ENCODE measurements around the gene EP300.

DNA sequence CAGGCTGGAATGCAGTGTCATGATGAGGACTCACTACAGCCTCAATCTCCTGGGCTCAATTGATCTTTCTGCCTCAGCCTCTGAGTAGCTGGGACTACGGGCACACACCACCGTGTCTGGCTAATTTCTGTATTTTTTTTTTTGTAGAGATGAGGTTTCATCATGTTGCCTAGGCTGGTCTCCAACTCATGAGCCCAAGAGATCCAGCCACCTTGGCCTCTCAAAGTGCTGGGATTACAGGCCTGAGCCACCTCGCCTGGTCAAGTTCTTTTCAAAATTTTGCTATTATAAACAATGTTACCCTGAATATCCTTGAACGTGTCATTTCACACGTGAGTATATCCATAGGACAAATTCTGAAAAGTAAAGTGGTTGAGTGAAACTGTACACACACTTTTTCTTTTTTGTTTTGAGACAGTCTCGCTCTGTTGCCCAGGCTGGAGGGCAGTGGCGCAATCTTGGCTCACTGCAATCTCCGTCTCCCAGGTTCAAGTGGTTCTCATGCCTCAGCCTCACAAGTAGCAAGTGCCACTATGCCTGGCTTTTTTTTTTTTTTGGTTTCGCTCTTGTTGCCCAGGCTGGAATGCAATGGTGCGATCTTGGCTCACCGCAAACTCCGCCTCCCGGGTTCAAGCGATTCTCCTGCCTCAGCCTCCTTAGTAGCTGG is 21.6 kb upstream of the EP300 start:
- TF ChIP-seq, protein P1, sequence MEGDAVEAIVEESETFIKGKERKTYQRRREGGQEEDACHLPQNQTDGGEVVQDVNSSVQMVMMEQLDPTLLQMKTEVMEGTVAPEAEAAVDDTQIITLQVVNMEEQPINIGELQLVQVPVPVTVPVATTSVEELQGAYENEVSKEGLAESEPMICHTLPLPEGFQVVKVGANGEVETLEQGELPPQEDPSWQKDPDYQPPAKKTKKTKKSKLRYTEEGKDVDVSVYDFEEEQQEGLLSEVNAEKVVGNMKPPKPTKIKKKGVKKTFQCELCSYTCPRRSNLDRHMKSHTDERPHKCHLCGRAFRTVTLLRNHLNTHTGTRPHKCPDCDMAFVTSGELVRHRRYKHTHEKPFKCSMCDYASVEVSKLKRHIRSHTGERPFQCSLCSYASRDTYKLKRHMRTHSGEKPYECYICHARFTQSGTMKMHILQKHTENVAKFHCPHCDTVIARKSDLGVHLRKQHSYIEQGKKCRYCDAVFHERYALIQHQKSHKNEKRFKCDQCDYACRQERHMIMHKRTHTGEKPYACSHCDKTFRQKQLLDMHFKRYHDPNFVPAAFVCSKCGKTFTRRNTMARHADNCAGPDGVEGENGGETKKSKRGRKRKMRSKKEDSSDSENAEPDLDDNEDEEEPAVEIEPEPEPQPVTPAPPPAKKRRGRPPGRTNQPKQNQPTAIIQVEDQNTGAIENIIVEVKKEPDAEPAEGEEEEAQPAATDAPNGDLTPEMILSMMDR (conservative IDR thresholded peaks at IDR 0.05; ENCODE audit: low read depth, low read length) = no peak
- no peak for TF ChIP-seq EZH2 (IDR thresholded peaks at IDR 0.05; ENCODE audit: low read length, unreplicated experiment)
- TF ChIP-seq EZH2phosphoT487 (IDR thresholded peaks at IDR 0.05; ENCODE audit: borderline replicate concordance, low read length) = no peak
